ENCODE measurements around the gene GOLGA8A.
"Not testable (repeated sequence)": the region's sequence is repeated elsewhere in the genome, so short reads cannot be mapped to it uniquely, and the experiment has no call there.

- TF ChIP-seq CTCF (conservative IDR thresholded peaks at IDR 0.05 in 1 of 2, IDR thresholded peaks at IDR 0.05 in 1 of 2; ENCODE audit: low read depth in 1 of 2, low read length in 2 of 2); EZH2 (IDR thresholded peaks at IDR 0.05; ENCODE audit: low read length, missing control alignments): not testable (repeated sequence)
Measured at GRCh38 chr15:34403899-34404298, 33.7 kb downstream of the GOLGA8A start.

All from fibroblast of lung (primary cell).